T-helper 9 cell (primary cell): ENCODE measurements around the gene PPM1H.

Experiments used
- DNase-seq: peaks from one replicate; pipeline ENCODE4 v3.0.0-alpha.2; 2020

The PPM1H gene

GRCh38 chr12:62701492-62701891 lies 233.5 kb downstream of the PPM1H start:
- DNase-seq: no peak

GRCh38 chr12:62700091-62700880 lies 234.7 kb downstream of the PPM1H start:
- no peak for DNase-seq

DNA sequence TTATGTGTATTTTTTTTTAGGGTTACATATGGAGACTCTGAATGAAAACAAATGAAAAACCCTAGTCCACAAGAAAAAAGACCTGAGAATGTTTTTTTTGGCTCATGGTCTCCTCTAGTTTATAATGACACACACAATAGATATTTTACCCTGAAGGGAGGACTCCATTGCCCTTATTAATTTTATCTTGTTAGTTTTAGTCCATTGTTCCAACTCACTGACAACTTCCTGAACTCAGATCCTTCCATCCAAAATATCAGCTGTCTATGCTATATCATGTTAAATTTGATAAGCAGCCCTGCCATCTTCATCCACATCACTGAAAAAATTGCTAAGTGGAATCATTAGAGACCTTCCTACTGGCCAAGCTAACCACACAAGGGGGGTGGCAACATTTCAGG lies 236.2 kb downstream of the PPM1H start:
- no peak for DNase-seq

- DNase-seq: no peak
Observed at GRCh38 chr12:62697893-62698292, 237.1 kb downstream of the PPM1H start.

DNA sequence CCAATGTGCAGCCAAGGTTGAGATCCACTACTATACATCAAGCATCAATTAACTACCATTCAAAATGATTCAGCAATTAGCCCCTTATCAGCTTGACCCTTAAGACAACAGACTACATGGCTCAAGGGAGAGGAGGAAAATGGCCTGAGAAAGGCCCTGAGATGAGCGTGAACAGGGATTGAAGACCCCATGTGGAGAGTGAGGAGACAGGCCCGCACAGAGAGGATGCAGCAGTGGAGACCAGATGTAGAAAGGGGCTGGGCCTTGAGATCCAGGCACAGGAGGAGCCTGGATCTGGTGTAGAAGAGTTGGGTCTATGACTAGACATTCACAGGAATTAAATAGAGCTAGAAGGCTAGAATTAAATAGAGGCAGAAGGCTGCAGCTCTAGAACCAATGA lies 239.3 kb downstream of the PPM1H start:
- no peak for DNase-seq

- DNase-seq: no peak
Observed at GRCh38 chr12:62694632-62695031, 240.3 kb downstream of the PPM1H start.

GRCh38 chr12:62694116-62694515 lies 240.8 kb downstream of the PPM1H start:
- no peak for DNase-seq

DNA sequence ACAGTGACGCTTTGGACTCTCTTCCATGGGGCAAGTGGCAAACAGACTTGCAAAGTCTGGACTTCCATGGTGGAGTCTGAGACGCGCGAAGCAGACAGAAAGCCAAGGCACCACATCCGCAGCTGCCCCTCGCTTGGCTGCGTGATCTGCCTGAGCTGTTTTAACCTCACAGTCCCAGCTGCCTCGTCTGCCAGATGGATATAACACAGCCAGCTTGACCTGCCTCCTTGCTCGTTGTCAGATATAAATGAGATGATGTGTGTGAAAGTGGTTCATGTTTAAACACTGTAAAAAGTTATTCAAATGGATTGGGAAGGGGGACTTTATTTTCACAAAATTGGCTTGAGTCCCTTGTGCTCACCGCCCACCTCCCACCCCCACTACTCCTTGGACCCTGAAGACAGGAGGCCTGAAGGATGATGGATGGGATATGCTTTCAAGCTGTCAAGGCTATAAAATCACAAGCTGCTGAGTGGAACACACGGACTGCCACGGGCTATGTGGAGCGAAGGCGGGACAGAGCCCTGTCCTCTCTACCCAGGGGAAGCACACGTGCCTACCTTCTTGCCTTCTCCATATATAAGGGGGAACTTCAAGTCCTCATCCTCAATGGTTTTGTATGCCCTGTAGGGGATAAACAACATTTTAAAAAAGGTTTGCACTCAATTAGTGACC lies 241.4 kb downstream of the PPM1H start:
- DNase-seq: no peak

DNA sequence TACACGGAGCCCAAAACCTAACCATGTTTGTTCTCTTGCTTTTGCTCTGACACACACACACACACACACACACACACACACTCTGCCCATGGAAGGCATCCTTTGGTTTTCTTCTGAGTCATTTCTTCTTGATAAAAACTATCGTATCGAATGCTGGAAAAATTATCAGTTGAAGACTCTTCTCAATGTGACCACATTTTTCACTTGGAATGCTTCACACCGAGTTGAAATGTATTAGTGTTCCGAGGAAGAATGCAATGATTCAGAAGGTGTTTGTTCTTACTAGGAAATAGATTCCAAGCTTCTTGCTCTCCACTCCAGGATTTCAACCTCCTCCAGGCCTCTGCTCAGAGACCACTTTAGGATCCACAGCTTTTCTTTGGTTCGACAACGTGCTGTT lies 242.1 kb downstream of the PPM1H start:
- DNase-seq: no peak

DNA sequence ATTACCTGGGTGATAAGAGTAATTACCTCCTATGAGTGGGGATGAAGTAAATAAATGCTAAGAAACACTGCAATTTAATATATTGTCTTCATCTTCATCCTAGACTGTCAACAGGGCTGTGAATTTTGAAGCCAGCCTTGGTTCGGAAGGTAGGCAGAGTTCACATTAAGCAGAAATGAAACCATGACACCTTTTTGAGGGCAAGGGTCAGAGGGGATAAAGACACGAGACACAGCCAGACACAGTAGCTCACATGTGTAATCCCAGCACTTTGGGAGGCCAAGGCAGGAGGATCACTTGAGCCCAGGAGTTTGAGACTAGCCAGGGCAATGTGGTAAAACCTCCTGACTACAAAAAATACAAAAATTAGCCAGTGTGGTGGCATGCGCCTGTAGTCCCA lies 243.6 kb downstream of the PPM1H start:
- no peak for DNase-seq

DNA sequence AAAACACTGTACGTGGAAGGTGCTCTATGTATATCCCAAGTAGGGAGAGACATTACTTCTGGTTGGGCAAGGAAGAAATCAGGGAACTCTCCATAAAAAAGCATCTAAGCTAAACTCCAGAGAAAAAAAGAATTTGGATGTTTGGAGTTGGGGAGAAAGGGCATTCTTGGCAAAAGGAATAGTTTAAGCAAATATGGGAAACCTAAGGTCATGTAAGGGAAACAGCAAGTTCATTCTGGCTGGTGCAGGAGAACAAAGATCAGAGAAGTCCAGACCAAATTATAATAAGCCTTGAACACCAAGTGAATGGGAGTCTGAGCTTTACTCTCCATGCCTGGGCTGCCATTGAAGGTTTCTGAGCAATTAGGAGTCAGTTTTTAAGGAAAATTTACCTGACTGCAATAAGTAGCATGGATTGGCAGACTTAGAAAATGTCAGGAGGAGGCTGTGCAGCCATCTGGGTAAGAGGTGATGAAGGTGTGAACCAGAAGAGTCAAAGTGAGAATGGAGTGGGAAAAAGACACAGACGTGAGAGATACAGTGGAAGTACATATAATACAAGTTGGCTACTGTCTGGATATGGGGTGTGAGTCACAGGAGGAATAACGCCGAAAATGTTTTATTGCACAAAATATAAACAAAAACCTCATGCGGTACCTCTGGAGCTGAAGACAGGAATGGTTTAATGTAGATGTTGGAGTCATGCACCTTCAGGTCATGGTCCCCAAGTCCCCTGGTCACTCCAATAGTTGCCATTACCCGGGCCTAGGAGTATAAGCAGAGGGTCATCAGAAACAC lies 245.7 kb downstream of the PPM1H start:
- DNase-seq: no peak

GRCh38 chr12:62686938-62687337 lies 248.0 kb downstream of the PPM1H start:
- DNase-seq: no peak

DNA sequence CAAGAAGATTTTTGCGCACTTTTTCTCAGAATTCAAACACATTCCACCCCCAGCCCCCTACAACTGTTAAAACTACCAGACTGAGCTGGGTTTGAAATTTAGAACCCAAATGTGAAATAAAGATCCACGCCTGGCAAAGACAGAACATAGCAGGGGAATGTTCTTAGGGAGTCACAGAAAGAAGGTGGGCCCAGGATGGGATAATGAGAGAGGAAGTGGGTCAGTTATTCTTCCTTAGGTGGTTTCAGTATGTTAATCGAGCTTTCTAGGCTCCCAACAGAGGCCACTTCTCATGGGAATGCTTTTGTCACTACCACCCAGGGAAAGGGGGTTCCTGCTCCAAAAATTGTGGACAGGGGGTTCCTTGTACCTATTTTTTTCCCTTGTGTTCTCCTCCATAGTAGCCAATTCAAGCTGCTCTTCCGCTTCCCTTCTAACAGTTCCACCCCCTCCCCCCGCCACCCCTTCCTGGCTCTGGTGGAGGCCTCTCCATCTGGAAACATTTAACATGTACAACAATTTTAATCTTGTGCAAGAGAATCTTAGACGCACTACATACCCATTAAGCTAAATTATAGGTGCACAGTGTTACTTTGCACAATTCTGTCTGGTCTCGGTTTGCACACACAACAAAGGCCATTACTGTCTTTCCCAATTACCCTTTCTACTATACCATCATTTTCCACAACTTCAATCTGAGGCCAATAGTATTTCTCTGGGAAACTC lies 250.2 kb downstream of the PPM1H start:
- DNase-seq: no peak

DNA sequence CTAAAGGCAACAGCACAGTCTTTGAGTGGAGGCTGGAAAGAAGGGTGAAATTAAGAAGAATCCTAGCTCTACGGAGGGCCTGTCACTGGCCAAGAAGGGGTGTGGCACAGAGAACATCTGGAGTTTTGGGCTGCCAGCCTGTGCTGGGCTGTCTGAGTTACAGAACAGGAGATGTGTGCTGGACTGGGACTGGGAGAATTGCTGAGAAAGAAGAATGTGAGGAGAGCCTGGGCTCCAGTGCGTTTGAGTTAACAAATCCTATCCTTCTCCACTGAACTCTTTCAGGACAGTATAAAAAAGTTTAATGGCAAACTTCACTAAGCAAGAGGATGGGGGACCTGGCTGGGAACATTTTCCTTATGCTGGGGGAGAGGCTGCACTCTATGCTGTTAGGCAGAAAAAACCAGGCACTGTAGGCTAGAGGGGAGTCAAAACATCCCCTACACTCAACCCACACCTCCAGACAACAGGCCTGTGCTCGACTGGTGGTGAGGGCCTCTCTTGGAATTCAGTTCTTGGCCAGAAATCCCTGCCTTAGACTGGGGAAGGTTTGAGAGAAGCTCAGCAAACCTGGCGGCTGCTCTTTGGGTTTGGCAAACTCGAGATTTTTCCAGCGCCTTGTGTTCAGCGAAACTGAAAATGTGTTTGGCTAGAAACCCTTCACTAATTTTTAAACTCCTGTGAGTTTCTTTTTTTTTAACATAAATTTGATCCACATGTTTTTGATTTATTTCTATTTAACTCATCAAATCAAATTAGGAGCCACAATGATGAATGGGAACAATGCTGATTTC lies 251.0 kb downstream of the PPM1H start:
- DNase-seq: no peak

DNA sequence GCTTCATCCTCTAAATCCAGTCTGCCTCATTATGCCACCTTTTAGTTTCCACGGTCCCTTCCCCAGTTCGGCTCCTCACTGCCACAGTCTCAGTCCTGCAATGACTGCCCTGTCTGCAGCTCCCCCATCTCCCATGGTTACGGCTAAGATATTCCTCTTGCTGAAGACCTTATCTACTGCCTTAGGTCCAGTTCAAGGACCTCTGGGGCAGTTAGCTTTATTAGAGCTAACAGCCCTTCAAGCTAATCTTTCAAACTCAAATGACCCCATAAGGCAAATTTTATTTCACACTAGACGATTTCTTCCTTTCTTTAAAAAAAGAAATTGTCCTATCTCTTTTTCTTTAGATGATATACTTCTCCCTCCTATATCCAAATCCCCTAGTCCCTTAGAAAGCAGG lies 253.6 kb downstream of the PPM1H start:
- DNase-seq: no peak

DNA sequence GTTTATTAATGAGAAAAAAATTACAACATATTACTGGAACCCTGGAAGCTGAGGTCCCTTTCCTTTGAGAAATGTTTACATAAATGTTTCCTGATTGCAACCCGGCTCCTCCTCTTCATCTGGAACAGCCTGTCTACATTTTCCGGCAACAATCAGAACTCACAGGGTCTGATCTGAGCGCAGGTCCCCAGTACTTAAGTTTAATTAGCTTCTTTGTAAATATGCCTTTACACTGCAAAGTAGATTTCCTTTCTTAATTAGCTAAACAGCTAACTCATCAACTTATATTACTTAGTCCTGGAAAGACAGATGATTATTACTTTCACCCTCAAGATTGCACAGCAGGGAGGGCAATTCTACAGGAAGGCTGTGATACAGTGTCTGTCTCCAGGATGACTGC lies 255.3 kb downstream of the PPM1H start:
- no peak for DNase-seq

- no peak for DNase-seq
Observed at GRCh38 chr12:62677355-62677754, 257.6 kb downstream of the PPM1H start.

GRCh38 chr12:62676521-62677307 lies 258.2 kb downstream of the PPM1H start:
- DNase-seq: no peak

- no peak for DNase-seq
Observed at GRCh38 chr12:62673028-62673815, 261.7 kb downstream of the PPM1H start.

- DNase-seq: no peak
Observed at GRCh38 chr12:62670986-62671720, 263.8 kb downstream of the PPM1H start.
